ENCODE measurements around the gene MAP3K3.

MAP3K3 gene

GRCh38 chr17:63665527-63666214 is 43.5 kb downstream of the MAP3K3 start:
- Histone ChIP-seq H3K4me2 (ENCODE audit: low read length) (no peak overlapping the region), H3K27ac (ENCODE audit: low read depth, low read length) (no peak overlapping the region)
- no peak for TF ChIP-seq EZH2phosphoT487 (IDR thresholded peaks at IDR 0.05; ENCODE audit: borderline replicate concordance, low read length)
- TF ChIP-seq CTCF (IDR thresholded peaks at IDR 0.05; ENCODE audit: low read depth, low read length, poor library complexity, severe bottlenecking), result no peak

GRCh38 chr17:63672856-63673255 is 50.6 kb downstream of the MAP3K3 start:
- peaks cover 25% of the 10 kb centered on the region for H3K36me3 ChIP-seq (ENCODE audit: control insufficient read depth, low read length)
- no peaks in the 10 kb centered on the region for H3K79me2 ChIP-seq (ENCODE audit: control insufficient read depth, low read length)
- H3K27me3 ChIP-seq (ENCODE audit: control insufficient read depth, low read length), result no peaks in the 10 kb centered on the region
- TF ChIP-seq CTCF (IDR thresholded peaks at IDR 0.05; ENCODE audit: low read depth, low read length, poor library complexity, severe bottlenecking) (no peak), EZH2phosphoT487 (IDR thresholded peaks at IDR 0.05; ENCODE audit: borderline replicate concordance, low read length) (no peak)
- no peak overlapping the region for H3K4me2 ChIP-seq (ENCODE audit: low read length)
- peaks cover 2% of the 10 kb centered on the region for H3K4me1 ChIP-seq (ENCODE audit: control insufficient read depth, low read length)
- no peaks in the 10 kb centered on the region for H3K9me3 ChIP-seq (ENCODE audit: control insufficient read depth, insufficient read depth, low read length)
- H4K20me1 ChIP-seq (ENCODE audit: control insufficient read depth, insufficient read depth, low read depth, low read length), result no peaks in the 10 kb centered on the region
- H3K4me3 ChIP-seq (ENCODE audit: low read length), result no peak overlapping the region
- H3K27ac ChIP-seq (ENCODE audit: low read depth, low read length), result no peak overlapping the region
- H3F3A ChIP-seq (ENCODE audit: control insufficient read depth, insufficient read depth), result no peaks in the 10 kb centered on the region
- no peaks in the 10 kb centered on the region for H3K9me2 ChIP-seq (replicated peaks; ENCODE audit: control insufficient read depth, low read length)

More at GRCh38 chr17:63665527-63666214, 43.5 kb downstream of the MAP3K3 start:
- H3K36me3 ChIP-seq (ENCODE audit: control insufficient read depth, low read length), result peaks cover 19% of the 10 kb centered on the region
- H3K4me3 ChIP-seq (ENCODE audit: low read length), result no peak overlapping the region
- no peaks in the 10 kb centered on the region for H3F3A ChIP-seq (ENCODE audit: control insufficient read depth, insufficient read depth)
- H3K27me3 ChIP-seq (ENCODE audit: control insufficient read depth, low read length), result no peaks in the 10 kb centered on the region
- no peaks in the 10 kb centered on the region for H3K9me2 ChIP-seq (replicated peaks; ENCODE audit: control insufficient read depth, low read length)
- peaks cover 29% of the 10 kb centered on the region for H3K4me1 ChIP-seq (ENCODE audit: control insufficient read depth, low read length)
- H3K9me3 ChIP-seq (ENCODE audit: control insufficient read depth, insufficient read depth, low read length), result no peaks in the 10 kb centered on the region
- H3K79me2 ChIP-seq (ENCODE audit: control insufficient read depth, low read length), result no peaks in the 10 kb centered on the region
- no peaks in the 10 kb centered on the region for H4K20me1 ChIP-seq (ENCODE audit: control insufficient read depth, insufficient read depth, low read depth, low read length)

- no peak overlapping the region for H3K27ac ChIP-seq (ENCODE audit: low read depth, low read length)
These were observed 53.0 kb downstream of the MAP3K3 start for GRCh38 chr17:63675231-63675606.

More at GRCh38 chr17:63675231-63675606, 53.0 kb downstream of the MAP3K3 start:
- TF ChIP-seq CTCF (IDR thresholded peaks at IDR 0.05; ENCODE audit: low read depth, low read length, poor library complexity, severe bottlenecking) (no peak), EZH2phosphoT487 (IDR thresholded peaks at IDR 0.05; ENCODE audit: borderline replicate concordance, low read length) (no peak)
- peaks cover 18% of the 10 kb centered on the region; the same call in 1 of the 2 replicates for H3K36me3 ChIP-seq (ENCODE audit: control insufficient read depth, low read length)
- H3F3A ChIP-seq (ENCODE audit: control insufficient read depth, insufficient read depth), result no peaks in the 10 kb centered on the region
- H3K4me3 ChIP-seq (ENCODE audit: low read length), result no peak overlapping the region
- no peaks in the 10 kb centered on the region for H3K79me2 ChIP-seq (ENCODE audit: control insufficient read depth, low read length)
- no peaks in the 10 kb centered on the region for H3K27me3 ChIP-seq (ENCODE audit: control insufficient read depth, low read length)
- H3K9me3 ChIP-seq (ENCODE audit: control insufficient read depth, insufficient read depth, low read length), result no peaks in the 10 kb centered on the region
- no peaks in the 10 kb centered on the region for H4K20me1 ChIP-seq (ENCODE audit: control insufficient read depth, insufficient read depth, low read depth, low read length)
- no peak overlapping the region for H3K4me2 ChIP-seq (ENCODE audit: low read length)
- H3K9me2 ChIP-seq (replicated peaks; ENCODE audit: control insufficient read depth, low read length), result no peaks in the 10 kb centered on the region
- no peaks in the 10 kb centered on the region for H3K4me1 ChIP-seq (ENCODE audit: control insufficient read depth, low read length)

Measured in DOHH2 (cell line).